Skeletal muscle tissue (tissue), 4 donors: Measurements from ENCODE around the gene CACNA1I. TPM values are rescaled to one million over a fixed set of nuclear protein-coding genes. Genes with fewer than 3 reads are reported as not detected.

Experiments
- H3K27ac ChIP-seq: one replicate; pipeline ENCODE4 v1.7.0; 2013; ENCODE audit warnings: mild to moderate bottlenecking, low read depth, low read length, inconsistent platforms
- H3K27me3 ChIP-seq, 3 donors: one replicate each; pipeline ENCODE4 v1.7.0; 2013; ENCODE audit warnings: low read length in 3 of 3; ENCODE audit not compliant: control insufficient read depth in 3 of 3, insufficient read depth in 3 of 3
- H3K36me3 ChIP-seq, 3 donors: one replicate each; pipeline ENCODE4 v1.7.0; 2013; ENCODE audit warnings: low read length in 3 of 3; ENCODE audit not compliant: control insufficient read depth in 3 of 3, insufficient read depth in 3 of 3
- H3K4me1 ChIP-seq, 3 donors: one replicate each; pipeline ENCODE4 v1.7.0; 2013; ENCODE audit warnings: low read length in 3 of 3, mild to moderate bottlenecking in 3 of 3; ENCODE audit not compliant: control insufficient read depth in 3 of 3, insufficient read depth in 3 of 3
- H3K4me3 ChIP-seq, 3 donors: one replicate each; pipeline ENCODE4 v1.7.0; 2013; ENCODE audit warnings: low read length in 3 of 3
- H3K9ac ChIP-seq, 3 donors: one replicate each; pipeline ENCODE4 v1.7.0; 2013; ENCODE audit warnings: low read length in 3 of 3, mild to moderate bottlenecking in 3 of 3, moderate library complexity in 2 of 3, low read depth in 1 of 3
- H3K9me3 ChIP-seq, 3 donors: one replicate each; pipeline ENCODE4 v1.7.0; 2013; ENCODE audit warnings: low read length in 3 of 3; ENCODE audit not compliant: control insufficient read depth in 3 of 3
- total RNA-seq: library from RNA; depleted of rRNA; stranded (reverse); fragments of >200 nt; gene quantifications from one replicate; pipeline ENCODE4 v1.2.3, GENCODE V29; 2014
- donor health status: Osteomylitis.

Gene CACNA1I
- total RNA-seq, 1 donor from 2014 or later, result not detected

- peaks cover 0 to 14% (median 3%) of the 10 kb centered on the region in 3 donors for H3K27me3 ChIP-seq
- H3K9me3 ChIP-seq, result no peaks in the 10 kb centered on the region
- no peak overlapping the region for H3K4me3 ChIP-seq
- H3K4me1 ChIP-seq, result peaks cover 21 to 27% (median 21%) of the 10 kb centered on the region in 3 donors
- no peak overlapping the region for H3K27ac ChIP-seq
- no peak overlapping the region for H3K9ac ChIP-seq
- peaks cover 0 to 8% (median 7%) of the 10 kb centered on the region in 3 donors for H3K36me3 ChIP-seq
Observed at GRCh38 chr22:39535357-39535725, 35.2 kb upstream of the CACNA1I start.

GRCh38 chr22:39535831-39536449 lies 34.6 kb upstream of the CACNA1I start:
- no peak overlapping the region for H3K9ac ChIP-seq
- no peak overlapping the region for H3K4me3 ChIP-seq
- peaks cover 15 to 21% (median 17%) of the 10 kb centered on the region in 3 donors for H3K4me1 ChIP-seq
- H3K27me3 ChIP-seq, result peaks cover 0 to 18% (median 3%) of the 10 kb centered on the region in 3 donors
- H3K27ac ChIP-seq, result no peak overlapping the region
- no peaks in the 10 kb centered on the region for H3K9me3 ChIP-seq
- peaks cover 0 to 6% (median 4%) of the 10 kb centered on the region in 3 donors for H3K36me3 ChIP-seq

- H3K36me3 ChIP-seq, result peaks cover 0 to 2% (median 0%) of the 10 kb centered on the region in 3 donors
- no peak overlapping the region for H3K27ac ChIP-seq
- no peaks in the 10 kb centered on the region for H3K9me3 ChIP-seq
- H3K9ac ChIP-seq, result no peak overlapping the region
- peaks cover 2 to 20% (median 3%) of the 10 kb centered on the region in 3 donors for H3K27me3 ChIP-seq
- H3K4me1 ChIP-seq, result peaks cover 7 to 13% (median 9%) of the 10 kb centered on the region in 3 donors
- no peak overlapping the region for H3K4me3 ChIP-seq
Observed at GRCh38 chr22:39536711-39537110, 33.8 kb upstream of the CACNA1I start.

- peaks cover 5 to 21% (median 7%) of the 10 kb centered on the region in 3 donors for H3K27me3 ChIP-seq
- no peaks in the 10 kb centered on the region for H3K9me3 ChIP-seq
- H3K4me3 ChIP-seq, result no peak overlapping the region
- no peak overlapping the region for H3K9ac ChIP-seq
- no peak overlapping the region for H3K27ac ChIP-seq
- H3K4me1 ChIP-seq, result peaks cover 3 to 8% (median 4%) of the 10 kb centered on the region in 3 donors
- no peaks in the 10 kb centered on the region for H3K36me3 ChIP-seq
Observed at GRCh38 chr22:39537975-39538374, 32.6 kb upstream of the CACNA1I start.

- Histone ChIP-seq H3K4me1 (peaks cover 0 to 5% (median 0%) of the 10 kb centered on the region in 3 donors), H3K9ac (no peak overlapping the region), H3K9me3 (no peaks in the 10 kb centered on the region), H3K27ac (no peak overlapping the region), H3K4me3 (no peak overlapping the region), H3K36me3 (no peaks in the 10 kb centered on the region), H3K27me3 (peaks cover 24 to 47% (median 40%) of the 10 kb centered on the region in 3 donors)
Observed at GRCh38 chr22:39543095-39543494, 27.5 kb upstream of the CACNA1I start.

- Histone ChIP-seq H3K27ac (no peak overlapping the region), H3K9ac (no peak overlapping the region), H3K27me3 (peaks cover 34 to 56% (median 56%) of the 10 kb centered on the region in 3 donors), H3K36me3 (no peaks in the 10 kb centered on the region), H3K4me1 (peaks cover 0 to 5% (median 0%) of the 10 kb centered on the region in 3 donors), H3K4me3 (no peak overlapping the region), H3K9me3 (no peaks in the 10 kb centered on the region)
Observed at GRCh38 chr22:39545386-39546365, 24.9 kb upstream of the CACNA1I start.

GRCh38 chr22:39546889-39547586 lies 23.5 kb upstream of the CACNA1I start:
- Histone ChIP-seq H3K36me3 (no peaks in the 10 kb centered on the region), H3K4me1 (peaks cover 0 to 5% (median 0%) of the 10 kb centered on the region in 3 donors), H3K27ac (no peak overlapping the region), H3K9ac (no peak overlapping the region), H3K9me3 (no peaks in the 10 kb centered on the region), H3K27me3 (peaks cover 35 to 56% (median 55%) of the 10 kb centered on the region in 3 donors), H3K4me3 (no peak overlapping the region)

GRCh38 chr22:39547587-39547947 lies 23.0 kb upstream of the CACNA1I start:
- peaks cover 0 to 5% (median 0%) of the 10 kb centered on the region in 3 donors for H3K4me1 ChIP-seq
- no peak overlapping the region for H3K9ac ChIP-seq
- no peak overlapping the region for H3K4me3 ChIP-seq
- no peaks in the 10 kb centered on the region for H3K36me3 ChIP-seq
- H3K27me3 ChIP-seq, result peaks cover 39 to 55% (median 52%) of the 10 kb centered on the region in 3 donors
- H3K9me3 ChIP-seq, result no peaks in the 10 kb centered on the region
- H3K27ac ChIP-seq, result no peak overlapping the region

GRCh38 chr22:39553429-39553828 lies 17.1 kb upstream of the CACNA1I start:
- no peaks in the 10 kb centered on the region for H3K36me3 ChIP-seq
- H3K27ac ChIP-seq, result no peak overlapping the region
- H3K9me3 ChIP-seq, result no peaks in the 10 kb centered on the region
- peaks cover 0 to 2% (median 0%) of the 10 kb centered on the region in 3 donors for H3K4me1 ChIP-seq
- H3K9ac ChIP-seq, result no peak overlapping the region
- peaks cover 41 to 47% (median 43%) of the 10 kb centered on the region in 3 donors for H3K27me3 ChIP-seq
- no peak overlapping the region for H3K4me3 ChIP-seq
